HG03095 (cell line): ENCODE measurements around the gene MRAS.
A peak's percentile ranks its signal among the peaks of the same experiment; 100 is the strongest.

Experiments
- ATAC-seq: cut with Tn5 transposase; IDR thresholded peaks from one replicate; pipeline ENCODE4 v1.9.1; 2021; ENCODE audit warnings: moderate library complexity; ENCODE audit not compliant: unreplicated experiment

Gene MRAS

GRCh38 chr3:138347960-138348753 lies at the start of gene MRAS:
TSS of gene MRAS (plus strand) at chr3:138348579. CDS start at chr3:138372884, 24,305 bp downstream.
- ATAC-seq, result no peak

GRCh38 chr3:138300647-138301046 lies 47.7 kb upstream of the MRAS start:
- no peak for ATAC-seq

GRCh38 chr3:138303474-138303873 lies 44.9 kb upstream of the MRAS start:
- no peak for ATAC-seq

GRCh38 chr3:138307899-138308298 lies 40.5 kb upstream of the MRAS start:
- no peak for ATAC-seq

- no peak for ATAC-seq
Measured at GRCh38 chr3:138308783-138309182, 39.6 kb upstream of the MRAS start.

- no peak for ATAC-seq
Measured at GRCh38 chr3:138310494-138310893, 37.9 kb upstream of the MRAS start.

GRCh38 chr3:138314751-138315150 lies 33.6 kb upstream of the MRAS start:
- no peak for ATAC-seq

GRCh38 chr3:138317687-138318086 lies 30.7 kb upstream of the MRAS start:
- no peak for ATAC-seq

GRCh38 chr3:138323971-138324370 lies 24.4 kb upstream of the MRAS start:
- no peak for ATAC-seq

- ATAC-seq, result no peak
Measured at GRCh38 chr3:138325990-138326389, 22.4 kb upstream of the MRAS start.

- ATAC-seq, result no peak
Measured at GRCh38 chr3:138326866-138327595, 21.3 kb upstream of the MRAS start.

- no peak for ATAC-seq
Measured at GRCh38 chr3:138327831-138328230, 20.5 kb upstream of the MRAS start.

- ATAC-seq, result no peak
Measured at GRCh38 chr3:138328341-138328740, 20.0 kb upstream of the MRAS start.

- ATAC-seq, result peak; percentile 63
Measured at GRCh38 chr3:138329127-138329983, 19.0 kb upstream of the MRAS start, which contains the start of gene NME9. TSS of gene NME9 (minus strand) at chr3:138329851. CDS start at chr3:138329335, 516 bp downstream.

- no peak for ATAC-seq
Measured at GRCh38 chr3:138329984-138330293, 18.4 kb upstream of the MRAS start.

GRCh38 chr3:138331143-138331894 lies 17.1 kb upstream of the MRAS start:
- ATAC-seq, result no peak

GRCh38 chr3:138332472-138333073 lies 15.8 kb upstream of the MRAS start:
- ATAC-seq, result no peak

GRCh38 chr3:138334608-138335007 lies 13.8 kb upstream of the MRAS start:
- ATAC-seq, result no peak

- ATAC-seq, result no peak
Measured at GRCh38 chr3:138336454-138336999, 11.9 kb upstream of the MRAS start.

GRCh38 chr3:138338244-138338643 lies 10.1 kb upstream of the MRAS start:
- no peak for ATAC-seq
